ENCODE data around the gene CYP4V2. TPM values are rescaled to one million over a fixed set of nuclear protein-coding genes. Genes with fewer than 3 reads are reported as not detected.

The CYP4V2 gene
- total RNA-seq, 6 experiments from 2014 or later = 82.4 to 199 (median 94.1) TPM

DNA sequence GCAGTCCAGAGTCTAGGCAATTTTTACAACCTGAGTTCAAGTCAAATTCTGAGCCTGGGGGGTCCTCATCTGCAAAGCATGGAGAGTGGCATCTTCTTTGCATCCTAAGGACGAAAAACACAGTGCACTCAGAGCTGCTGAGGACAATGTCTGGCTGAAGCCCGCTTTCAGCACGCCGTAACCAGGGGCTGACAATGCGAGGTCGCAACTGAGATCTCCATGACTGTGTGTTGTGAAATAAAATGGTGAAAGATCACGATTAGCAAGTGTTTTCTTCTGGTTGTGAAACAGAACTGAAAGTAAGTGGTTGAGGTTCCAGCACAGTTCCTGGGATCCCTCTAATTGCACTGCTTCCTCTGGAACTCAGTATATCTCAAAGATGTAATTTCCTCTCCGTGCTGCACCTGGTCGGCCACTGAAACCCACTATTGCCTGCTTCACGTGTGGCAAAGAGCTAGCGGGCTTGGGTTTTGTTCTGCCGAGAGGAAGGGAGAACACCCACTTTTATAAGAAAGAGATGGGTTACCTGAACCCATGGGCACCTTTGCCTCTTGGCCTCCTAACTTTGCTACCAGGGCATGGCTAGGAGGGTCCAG lies 66.9 kb downstream of the CYP4V2 start:
- DNase-seq (peak in 1 of 3 donors; percentile 54), ATAC-seq (peak; percentile 1 to 26 (median 8))
- H3K27ac ChIP-seq = peak overlapping the region; percentile 30 to 97 (median 95)
- H3K9me3 ChIP-seq = no peaks in the 10 kb centered on the region
- H3K36me3 ChIP-seq = peaks cover 0 to 23% (median 12%) of the 10 kb centered on the region in 4 donors
- peaks cover 0 to 41% (median 16%) of the 10 kb centered on the region in 4 donors for H3K4me1 ChIP-seq
- H3K27me3 ChIP-seq = no peaks in the 10 kb centered on the region
- 49% methylated on average over 11 of the region's 12 CpGs for WGBS (ENCODE audit: insufficient coverage, low coverage, low lambda C conversion rate, missing lambda C conversion rate)
- TF ChIP-seq POLR2A (IDR thresholded peaks at IDR 0.05) = peak; percentile 13
- TF ChIP-seq, protein P1, sequence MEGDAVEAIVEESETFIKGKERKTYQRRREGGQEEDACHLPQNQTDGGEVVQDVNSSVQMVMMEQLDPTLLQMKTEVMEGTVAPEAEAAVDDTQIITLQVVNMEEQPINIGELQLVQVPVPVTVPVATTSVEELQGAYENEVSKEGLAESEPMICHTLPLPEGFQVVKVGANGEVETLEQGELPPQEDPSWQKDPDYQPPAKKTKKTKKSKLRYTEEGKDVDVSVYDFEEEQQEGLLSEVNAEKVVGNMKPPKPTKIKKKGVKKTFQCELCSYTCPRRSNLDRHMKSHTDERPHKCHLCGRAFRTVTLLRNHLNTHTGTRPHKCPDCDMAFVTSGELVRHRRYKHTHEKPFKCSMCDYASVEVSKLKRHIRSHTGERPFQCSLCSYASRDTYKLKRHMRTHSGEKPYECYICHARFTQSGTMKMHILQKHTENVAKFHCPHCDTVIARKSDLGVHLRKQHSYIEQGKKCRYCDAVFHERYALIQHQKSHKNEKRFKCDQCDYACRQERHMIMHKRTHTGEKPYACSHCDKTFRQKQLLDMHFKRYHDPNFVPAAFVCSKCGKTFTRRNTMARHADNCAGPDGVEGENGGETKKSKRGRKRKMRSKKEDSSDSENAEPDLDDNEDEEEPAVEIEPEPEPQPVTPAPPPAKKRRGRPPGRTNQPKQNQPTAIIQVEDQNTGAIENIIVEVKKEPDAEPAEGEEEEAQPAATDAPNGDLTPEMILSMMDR (IDR thresholded peaks at IDR 0.05) = no peak
- intact Hi-C loops (cut with DNase I) = no loop called here
- H3K4me3 ChIP-seq = no peak overlapping the region

DNA sequence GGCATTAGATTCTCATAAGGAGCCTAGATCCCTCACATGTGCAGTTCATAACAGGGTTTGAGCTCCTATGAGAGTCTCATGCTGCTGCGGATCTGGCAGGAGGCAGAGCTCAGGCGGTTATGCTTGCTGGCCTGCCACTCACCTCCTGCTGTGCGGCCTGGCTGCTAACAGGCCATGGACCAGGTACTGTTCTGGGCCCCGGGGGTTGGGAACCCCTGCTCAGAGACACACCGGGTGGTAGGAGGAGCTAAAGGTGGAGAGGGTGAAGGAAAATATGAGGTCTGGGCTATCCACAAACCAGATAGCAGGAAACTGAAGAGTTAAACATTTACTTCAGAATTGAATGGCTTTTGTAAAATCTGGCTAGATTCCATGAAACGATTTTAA lies 68.7 kb downstream of the CYP4V2 start:
- Histone ChIP-seq H3K9me3 (no peaks in the 10 kb centered on the region), H3K27ac (peak overlapping the region; percentile 81 to 97 (median 95)), H3K4me3 (peak overlapping the region in 2 of 3 donors; percentile 36 to 39), H3K36me3 (peaks cover 0 to 15% (median 6%) of the 10 kb centered on the region in 4 donors), H3K4me1 (peaks cover 0 to 47% (median 19%) of the 10 kb centered on the region in 4 donors), H3K27me3 (no peaks in the 10 kb centered on the region)
- TF ChIP-seq, protein P1 (IDR thresholded peaks at IDR 0.05) = no peak
- TF ChIP-seq POLR2A (IDR thresholded peaks at IDR 0.05) = peak; percentile 91
- ATAC-seq (peak; percentile 53 to 87 (median 74)), DNase-seq (peak; percentile 55 to 86 (median 86))
- intact Hi-C loops (cut with DNase I) = no loop called here
- WGBS (ENCODE audit: insufficient coverage, low coverage, low lambda C conversion rate, missing lambda C conversion rate) = 42% methylated on average over 4 of the region's 6 CpGs

Other genes starting within 250 kb of the CYP4V2 start
- 10 to 100 TPM in 2 of 6 experiments, 1 to 10 TPM in 4; 6.8 to 14.9 (median 9.2) TPM for gene TLR3, start 122.4 kb upstream of the CYP4V2 start, total RNA-seq
- gene FAM149A, start 86.9 kb upstream of the CYP4V2 start, total RNA-seq = 10 to 100 TPM; 19.8 to 33.1 (median 23.0) TPM
- 100 to 1,000 TPM in 2 of 6 experiments, 10 to 100 TPM in 4; 48.1 to 130 (median 75.8) TPM for gene KLKB1, start 35.9 kb downstream of the CYP4V2 start, total RNA-seq
- gene F11, start 74.6 kb downstream of the CYP4V2 start, total RNA-seq = 100 to 1,000 TPM in 4 of 6 experiments, 10 to 100 TPM in 2; 94.5 to 201 (median 140) TPM